Esophagus muscularis mucosa (tissue), 3 donors: Measurements from ENCODE around the gene CHP1.

ENCODE experiments used
- POLR2A ChIP-seq: fragments of 450-650 bp; IDR thresholded peaks from one replicate; pipeline ENCODE4 v1.6.1; 2017; ENCODE audit warnings: antibody characterized with exemption, moderate library complexity, mild to moderate bottlenecking, low read depth
- POLR2AphosphoS5 ChIP-seq, 2 donors: sonication (generic); formaldehyde crosslinking; IDR thresholded peaks; one replicate each; pipeline ENCODE4 v1.6.1; 2017; ENCODE audit warnings: antibody characterized with exemption in 2 of 2
- TF ChIP-seq, protein P1 (sequence below), 3 experiments: fragments of 200-600 bp in 2 of 3; fragments of 450-650 bp in 1 of 3; sonication (generic) in 2 of 3; IDR thresholded peaks; one replicate each; pipeline ENCODE4 v1.5.1; 2017 to 2019; ENCODE audit warnings: antibody characterized with exemption in 3 of 3, mild to moderate bottlenecking in 2 of 3, moderate library complexity in 1 of 3

DNA sequence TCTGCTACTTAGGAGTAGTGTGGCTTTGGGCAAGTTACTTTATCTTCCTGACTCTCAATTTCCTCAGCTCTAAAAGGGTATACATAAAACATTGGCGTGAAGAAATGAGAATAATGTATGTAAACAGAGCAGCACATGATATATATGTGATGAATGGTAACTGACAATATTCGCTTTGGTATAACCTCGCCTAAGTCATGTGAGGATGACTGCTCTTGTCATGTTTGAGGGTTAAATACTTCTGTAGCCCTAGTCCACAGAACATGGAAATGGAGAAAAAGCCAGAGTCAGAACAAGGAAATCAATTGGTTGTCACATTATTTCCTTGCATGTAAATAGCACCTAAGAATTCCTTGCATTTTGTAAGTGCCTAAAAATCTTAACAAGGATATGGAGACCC lies 25.0 kb downstream of the CHP1 start:
- TF ChIP-seq POLR2AphosphoS5 (IDR thresholded peaks at IDR 0.05) (no peak), POLR2A (no peak)
- TF ChIP-seq, protein P1, sequence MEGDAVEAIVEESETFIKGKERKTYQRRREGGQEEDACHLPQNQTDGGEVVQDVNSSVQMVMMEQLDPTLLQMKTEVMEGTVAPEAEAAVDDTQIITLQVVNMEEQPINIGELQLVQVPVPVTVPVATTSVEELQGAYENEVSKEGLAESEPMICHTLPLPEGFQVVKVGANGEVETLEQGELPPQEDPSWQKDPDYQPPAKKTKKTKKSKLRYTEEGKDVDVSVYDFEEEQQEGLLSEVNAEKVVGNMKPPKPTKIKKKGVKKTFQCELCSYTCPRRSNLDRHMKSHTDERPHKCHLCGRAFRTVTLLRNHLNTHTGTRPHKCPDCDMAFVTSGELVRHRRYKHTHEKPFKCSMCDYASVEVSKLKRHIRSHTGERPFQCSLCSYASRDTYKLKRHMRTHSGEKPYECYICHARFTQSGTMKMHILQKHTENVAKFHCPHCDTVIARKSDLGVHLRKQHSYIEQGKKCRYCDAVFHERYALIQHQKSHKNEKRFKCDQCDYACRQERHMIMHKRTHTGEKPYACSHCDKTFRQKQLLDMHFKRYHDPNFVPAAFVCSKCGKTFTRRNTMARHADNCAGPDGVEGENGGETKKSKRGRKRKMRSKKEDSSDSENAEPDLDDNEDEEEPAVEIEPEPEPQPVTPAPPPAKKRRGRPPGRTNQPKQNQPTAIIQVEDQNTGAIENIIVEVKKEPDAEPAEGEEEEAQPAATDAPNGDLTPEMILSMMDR (IDR thresholded peaks at IDR 0.05): no peak
